HPDE6-E6E7 (cell line): Measurements from ENCODE around the gene FKBP1B.
"Not testable (repeated sequence)": the region's sequence is repeated elsewhere in the genome, so short reads cannot be mapped to it uniquely, and the experiment has no call there.

Source experiments
- DNase-seq: peaks from one replicate; pipeline ENCODE4 v3.0.0; 2011; ENCODE audit warnings: missing footprints; ENCODE audit errors: extremely low spot score

Gene FKBP1B

GRCh38 chr2:24049485-24050021, at the start of gene FKBP1B:
TSS of gene FKBP1B (plus strand) at chr2:24049741. CDS start at chr2:24049850, 109 bp downstream.
- DNase-seq, result peak; percentile 26

- DNase-seq, result no peak
These were observed 41.8 kb upstream of the FKBP1B start for GRCh38 chr2:24007693-24008092.

- no peak for DNase-seq
These were observed 40.7 kb upstream of the FKBP1B start for GRCh38 chr2:24008672-24009366.

DNA sequence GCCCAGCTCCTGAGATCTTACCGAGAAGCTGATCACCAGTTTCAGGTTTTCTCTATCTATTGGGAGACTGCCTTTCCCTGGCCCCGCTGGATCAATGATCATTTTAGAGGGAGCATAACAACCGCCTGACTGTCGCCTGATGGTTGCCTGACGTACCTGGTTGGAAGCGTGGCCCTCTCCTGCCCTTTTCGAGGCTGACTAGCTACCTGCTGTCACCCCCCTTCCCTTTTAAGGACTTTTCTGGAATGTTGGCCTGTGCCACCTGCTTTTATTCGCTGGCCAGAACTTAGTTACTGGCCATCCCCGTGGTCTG, 40.2 kb upstream of the FKBP1B start:
- DNase-seq, result no peak

GRCh38 chr2:24009680-24010476, 39.7 kb upstream of the FKBP1B start, which contains the start of gene MFSD2B:
TSS of gene MFSD2B (plus strand) at chr2:24010085. CDS start at chr2:24010097, 12 bp downstream.
- no peak for DNase-seq

- DNase-seq, result no peak
These were observed 38.9 kb upstream of the FKBP1B start for GRCh38 chr2:24010477-24011249.

GRCh38 chr2:24011250-24012104, 38.1 kb upstream of the FKBP1B start:
- DNase-seq, result no peak

GRCh38 chr2:24012521-24013188, 36.9 kb upstream of the FKBP1B start:
- DNase-seq, result no peak

- DNase-seq, result not testable (repeated sequence)
These were observed 34.6 kb upstream of the FKBP1B start for GRCh38 chr2:24014902-24015301.

GRCh38 chr2:24015562-24016375, 33.8 kb upstream of the FKBP1B start:
- DNase-seq, result peak; percentile 53

DNA sequence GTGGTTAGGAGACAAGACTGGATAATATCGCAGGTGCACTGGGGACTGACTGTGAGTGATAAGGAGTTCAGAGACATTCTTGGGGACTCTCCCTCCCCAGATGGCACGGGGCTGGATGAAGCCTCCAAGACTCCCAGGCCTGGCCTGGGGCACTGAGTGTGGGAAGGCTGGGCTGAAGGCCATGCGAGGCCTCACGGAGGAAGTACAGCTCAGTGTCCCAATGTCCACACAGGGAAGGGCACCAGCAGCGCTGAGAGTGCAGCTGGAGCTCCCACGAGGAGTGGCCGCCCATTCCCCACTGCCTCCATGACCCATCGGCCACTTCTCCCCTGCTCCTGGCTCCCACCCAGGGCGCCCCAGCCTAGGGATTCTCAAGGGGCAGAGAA, 33.2 kb upstream of the FKBP1B start:
- DNase-seq, result no peak

- DNase-seq, result no peak
These were observed 32.5 kb upstream of the FKBP1B start for GRCh38 chr2:24016853-24017703.

GRCh38 chr2:24017711-24018110, 31.8 kb upstream of the FKBP1B start:
- no peak for DNase-seq

DNA sequence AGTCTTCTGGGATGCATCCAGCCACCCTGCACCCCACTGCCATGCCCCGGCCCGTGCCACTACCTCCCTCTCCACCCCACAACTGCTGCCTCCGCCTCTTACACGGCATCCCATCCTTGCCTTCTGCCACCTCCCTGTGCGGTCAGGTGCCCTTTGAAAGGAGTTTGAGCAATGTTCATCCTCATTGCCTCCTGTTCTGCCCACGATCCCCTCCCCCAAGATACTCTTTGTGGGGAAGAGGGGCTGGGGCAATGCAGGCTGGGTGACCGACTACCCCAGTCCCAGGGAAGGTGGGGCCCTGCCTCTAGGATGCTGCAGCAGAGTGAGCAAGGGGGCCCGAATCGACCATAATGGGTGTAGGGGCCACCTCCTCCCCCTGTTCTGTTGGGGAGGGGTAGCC, 31.3 kb upstream of the FKBP1B start:
- no peak for DNase-seq

DNA sequence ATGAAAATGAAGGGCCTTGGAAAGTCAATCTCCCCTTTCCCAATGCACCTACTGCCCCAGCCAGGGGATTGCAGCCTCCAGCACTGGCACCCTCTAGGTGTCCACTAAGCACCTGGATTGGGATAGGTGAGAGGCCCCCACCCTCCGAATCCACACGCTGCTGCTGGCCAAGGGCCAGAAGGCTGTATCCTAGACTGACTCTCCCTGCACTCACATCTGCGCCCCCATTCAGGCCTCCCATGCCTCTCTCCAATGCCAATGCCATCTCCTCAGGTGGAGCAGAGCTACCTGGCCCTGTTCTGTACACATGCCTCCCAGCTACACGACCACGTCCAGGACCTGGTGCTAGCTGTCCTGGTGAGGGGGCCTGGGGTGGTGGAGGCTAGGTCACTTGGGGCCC, 29.8 kb upstream of the FKBP1B start:
- no peak for DNase-seq

GRCh38 chr2:24020244-24020643, 29.3 kb upstream of the FKBP1B start:
- no peak for DNase-seq

DNA sequence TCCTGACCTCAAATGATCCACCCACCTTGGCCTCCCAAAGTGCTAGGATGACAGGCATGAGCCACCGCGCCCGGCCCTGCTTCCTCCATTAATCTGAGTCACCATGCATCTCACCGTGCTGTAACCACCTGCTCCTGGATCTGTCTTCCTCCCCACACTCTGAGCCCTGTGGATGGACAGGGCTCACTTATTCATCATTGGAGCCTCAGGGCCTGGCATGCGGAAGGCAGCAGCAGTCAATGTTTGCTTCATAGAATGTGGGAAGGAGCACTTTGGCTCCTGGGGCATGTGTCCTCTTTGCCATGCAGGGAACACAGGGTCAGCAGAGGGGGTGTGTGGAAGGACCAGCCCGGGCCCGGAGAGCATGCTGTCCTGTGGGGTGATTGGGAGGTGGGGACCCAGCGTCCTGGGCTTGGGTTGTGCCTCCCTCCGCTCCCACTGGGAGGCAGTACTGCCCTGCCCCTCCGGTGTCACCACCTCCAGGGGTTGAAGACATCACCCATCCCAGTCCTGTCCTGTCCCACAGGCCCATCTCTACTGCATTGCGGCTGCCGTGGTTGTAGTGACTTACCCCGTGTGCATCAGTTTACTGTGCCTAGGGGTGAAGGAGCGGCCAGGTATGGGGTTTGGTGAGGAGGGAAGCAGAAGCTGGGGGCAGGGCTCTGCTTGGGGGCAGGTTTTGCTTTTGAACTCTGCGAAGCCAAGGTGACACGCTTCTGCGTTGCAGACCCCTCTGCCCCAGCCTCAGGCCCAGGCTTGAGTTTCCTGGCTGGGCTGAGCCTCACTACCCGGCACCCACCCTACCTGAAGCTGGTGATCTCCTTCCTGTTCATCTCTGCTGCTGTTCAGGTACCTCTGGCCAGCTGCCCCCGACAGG, 28.2 kb upstream of the FKBP1B start:
- DNase-seq, result peak; percentile 95
